Measurements from ENCODE around the gene METTL2A. TPM values are rescaled to one million over a fixed set of nuclear protein-coding genes. Genes with fewer than 3 reads are reported as not detected.
A peak's percentile ranks its signal among the peaks of the same experiment; 100 is the strongest.
"Not testable (repeated sequence)": the region's sequence is repeated elsewhere in the genome, so short reads cannot be mapped to it uniquely, and the experiment has no call there.

Gene METTL2A
- total RNA-seq, 2 experiments from 2014 or later: 25.9 to 31.8 TPM

GRCh38 chr17:62473030-62473982 lies 49.6 kb downstream of the METTL2A start:
- H3K27me3 Mint-ChIP-seq; H3K27ac Mint-ChIP-seq; ATAC-seq; POLR2A ChIA-PET; intact Hi-C loops (cut with DNase I, micrococcal nuclease); DNase-seq; H3K4me3 Mint-ChIP-seq; H3K36me3 Mint-ChIP-seq (ENCODE audit: low read depth); H3K9me3 Mint-ChIP-seq (ENCODE audit: low read depth): not testable (repeated sequence)
- CTCF ChIA-PET: interaction anchor here (0.7 kb wide), 2 partner anchors 15 to 31 kb away, joined by 3 read pairs; no protein-coding TSS in a partner anchor
- peaks cover 15% of the 10 kb centered on the region for H3K4me1 Mint-ChIP-seq

- Mint-ChIP-seq H3K4me1 (peaks cover 21% of the 10 kb centered on the region), H3K27ac (peak overlapping the region; percentile 72), H3K4me3 (peak overlapping the region; percentile 73), H3K36me3 (ENCODE audit: low read depth) (peaks cover 14% of the 10 kb centered on the region)
- DNase-seq; CTCF ChIA-PET; ATAC-seq; POLR2A ChIA-PET; H3K9me3 Mint-ChIP-seq (ENCODE audit: low read depth); H3K27me3 Mint-ChIP-seq: not testable (repeated sequence)
- intact Hi-C loops (cut with DNase I, micrococcal nuclease): loop anchor here (5.0 kb wide), 2 partner anchors 55 to 490 kb away; partner anchors contain the start of genes METTL2A (in 1 of the 2) and TANC2 (in 1 of the 2)
Measured at GRCh38 chr17:62477111-62477510, 53.4 kb downstream of the METTL2A start.

- H3K27ac Mint-ChIP-seq: peak overlapping the region; percentile 72
Measured at GRCh38 chr17:62477718-62478408, 54.2 kb downstream of the METTL2A start.

GRCh38 chr17:62478424-62478879 lies 54.8 kb downstream of the METTL2A start, which contains the start of gene TLK2:
Gene TLK2, plus strand, starts transcription at chr17:62478825. Its CDS starts 2,301 bp downstream, at chr17:62481126.
- Mint-ChIP-seq H3K27me3 (no peaks in the 10 kb centered on the region), H3K27ac (peak within 1 kb of the TSS; percentile 96), H3K9me3 (ENCODE audit: low read depth) (no peaks in the 10 kb centered on the region), H3K4me1 (peaks cover 28% of the 10 kb centered on the region), H3K36me3 (ENCODE audit: low read depth) (peaks cover 22% of the 10 kb centered on the region), H3K4me3 (peak within 1 kb of the TSS; percentile 93)
- ATAC-seq (peak; percentile 83), DNase-seq (peak; percentile 88)
- intact Hi-C loops (cut with DNase I, micrococcal nuclease): loop anchor here (1.0 to 5.0 kb wide), 4 partner anchors 55 to 489 kb away; partner anchors contain the start of genes METTL2A (in 2 of the 2) and TANC2 (in 1 of the 2)
- CTCF ChIA-PET: no interaction called here
- POLR2A ChIA-PET: no interaction called here

More at GRCh38 chr17:62477718-62478408, 54.2 kb downstream of the METTL2A start:
- Mint-ChIP-seq H3K36me3 (ENCODE audit: low read depth) (peaks cover 19% of the 10 kb centered on the region), H3K4me3 (peak overlapping the region; percentile 73), H3K4me1 (peaks cover 24% of the 10 kb centered on the region)
- peak; percentile 61 for DNase-seq
- intact Hi-C loops (cut with DNase I, micrococcal nuclease): loop anchor here (1.0 to 5.0 kb wide), 4 partner anchors 55 to 489 kb away; partner anchors contain the start of genes METTL2A (in 2 of the 2) and TANC2 (in 1 of the 2)
- POLR2A ChIA-PET; H3K27me3 Mint-ChIP-seq; CTCF ChIA-PET; H3K9me3 Mint-ChIP-seq (ENCODE audit: low read depth): not testable (repeated sequence)
- peak; percentile 21 for ATAC-seq

GRCh38 chr17:62478880-62479638 lies 55.4 kb downstream of the METTL2A start:
- DNase-seq (peak; percentile 57), ATAC-seq (peak; percentile 37)
- Mint-ChIP-seq H3K27ac (peak overlapping the region; percentile 96), H3K4me1 (peaks cover 28% of the 10 kb centered on the region), H3K4me3 (peak overlapping the region; percentile 93), H3K36me3 (ENCODE audit: low read depth) (peaks cover 23% of the 10 kb centered on the region)
- CTCF ChIA-PET; POLR2A ChIA-PET; H3K27me3 Mint-ChIP-seq; H3K9me3 Mint-ChIP-seq (ENCODE audit: low read depth): not testable (repeated sequence)
- intact Hi-C loops (cut with DNase I, micrococcal nuclease): loop anchor here (1.0 to 5.0 kb wide), 4 partner anchors 56 to 488 kb away; partner anchors contain the start of genes METTL2A (in 2 of the 2) and TANC2 (in 1 of the 2)

GRCh38 chr17:62479639-62480258 lies 56.1 kb downstream of the METTL2A start:
- intact Hi-C loops (cut with DNase I, micrococcal nuclease): loop anchor here (5.0 kb wide), 2 partner anchors 57 to 488 kb away; partner anchors contain the start of genes METTL2A (in 1 of the 2) and TANC2 (in 1 of the 2)
- H3K9me3 Mint-ChIP-seq (ENCODE audit: low read depth); CTCF ChIA-PET; POLR2A ChIA-PET; H3K27me3 Mint-ChIP-seq; ATAC-seq: not testable (repeated sequence)
- peak; percentile 38 for DNase-seq
- H3K4me1 Mint-ChIP-seq: peaks cover 28% of the 10 kb centered on the region
- peak overlapping the region; percentile 96 for H3K27ac Mint-ChIP-seq
- peak overlapping the region; percentile 93 for H3K4me3 Mint-ChIP-seq
- peaks cover 23% of the 10 kb centered on the region for H3K36me3 Mint-ChIP-seq (ENCODE audit: low read depth)

- H3K4me3 Mint-ChIP-seq; H3K27me3 Mint-ChIP-seq; H3K27ac Mint-ChIP-seq; POLR2A ChIA-PET; DNase-seq; intact Hi-C loops (cut with DNase I, micrococcal nuclease); ATAC-seq; H3K9me3 Mint-ChIP-seq (ENCODE audit: low read depth): not testable (repeated sequence)
- Mint-ChIP-seq H3K36me3 (ENCODE audit: low read depth) (peaks cover 24% of the 10 kb centered on the region), H3K4me1 (peaks cover 33% of the 10 kb centered on the region)
- CTCF ChIA-PET: interaction anchor here (0.6 to 1.1 kb wide), 2 partner anchors 61 to 1401 kb away, joined by 3 to 5 read pairs; no protein-coding TSS in a partner anchor
Measured at GRCh38 chr17:62482553-62482952, 58.9 kb downstream of the METTL2A start.

- Mint-ChIP-seq H3K4me1 (peaks cover 23% of the 10 kb centered on the region), H3K36me3 (ENCODE audit: low read depth) (peaks cover 13% of the 10 kb centered on the region)
- intact Hi-C loops (cut with DNase I, micrococcal nuclease); H3K27ac Mint-ChIP-seq; POLR2A ChIA-PET; CTCF ChIA-PET; DNase-seq; H3K4me3 Mint-ChIP-seq; H3K27me3 Mint-ChIP-seq; ATAC-seq; H3K9me3 Mint-ChIP-seq (ENCODE audit: low read depth): not testable (repeated sequence)
Measured at GRCh38 chr17:62490990-62491389, 67.3 kb downstream of the METTL2A start.

- POLR2A ChIA-PET; intact Hi-C loops (cut with DNase I, micrococcal nuclease); H3K4me3 Mint-ChIP-seq; DNase-seq; H3K9me3 Mint-ChIP-seq (ENCODE audit: low read depth); CTCF ChIA-PET; H3K27me3 Mint-ChIP-seq; H3K36me3 Mint-ChIP-seq (ENCODE audit: low read depth): not testable (repeated sequence)
- Mint-ChIP-seq H3K4me1 (peaks cover 22% of the 10 kb centered on the region), H3K27ac (peak overlapping the region; percentile 1)
- ATAC-seq: peak; percentile 74
Measured at GRCh38 chr17:62493049-62493655, 69.5 kb downstream of the METTL2A start.

- CTCF ChIA-PET; DNase-seq; H3K27ac Mint-ChIP-seq; H3K4me3 Mint-ChIP-seq; POLR2A ChIA-PET; intact Hi-C loops (cut with DNase I, micrococcal nuclease); H3K27me3 Mint-ChIP-seq; H3K36me3 Mint-ChIP-seq (ENCODE audit: low read depth); H3K9me3 Mint-ChIP-seq (ENCODE audit: low read depth); ATAC-seq: not testable (repeated sequence)
- H3K4me1 Mint-ChIP-seq: peaks cover 23% of the 10 kb centered on the region
Measured at GRCh38 chr17:62494073-62494472, 70.4 kb downstream of the METTL2A start.

All from activated CD4-positive, alpha-beta T cell treated with anti-CD3 and anti-CD28 coated beads for 36 hours (primary cell).